Measurements from ENCODE around the gene CDH22. TPM values are rescaled to one million over a fixed set of nuclear protein-coding genes. Genes with fewer than 3 reads are reported as not detected.

The CDH22 gene
- total RNA-seq, 1 donor from 2014 or later, result 0.14 TPM

- no peaks in the 10 kb centered on the region for H3K36me3 Mint-ChIP-seq (ENCODE audit: insufficient read depth)
- no peak overlapping the region for H3K27ac Mint-ChIP-seq
- no peaks in the 10 kb centered on the region for H3K9me3 Mint-ChIP-seq (ENCODE audit: low read depth)
- no peaks in the 10 kb centered on the region for H3K4me1 Mint-ChIP-seq (ENCODE audit: low read depth)
- no peak for TF ChIP-seq CTCF (IDR thresholded peaks at IDR 0.05; ENCODE audit: unreplicated experiment)
- H3K27me3 Mint-ChIP-seq, result peaks cover 40% of the 10 kb centered on the region
- no peak for DNase-seq (ENCODE audit: low spot score, unreplicated experiment)
- H3K4me3 Mint-ChIP-seq (ENCODE audit: low read depth), result no peak overlapping the region
Measured at GRCh38 chr20:46200582-46201570, 107.4 kb downstream of the CDH22 start.

- Mint-ChIP-seq H3K27me3 (peaks cover 25% of the 10 kb centered on the region), H3K9me3 (ENCODE audit: low read depth) (no peaks in the 10 kb centered on the region), H3K4me1 (ENCODE audit: low read depth) (no peaks in the 10 kb centered on the region), H3K36me3 (ENCODE audit: insufficient read depth) (no peaks in the 10 kb centered on the region), H3K27ac (no peak overlapping the region), H3K4me3 (ENCODE audit: low read depth) (no peak overlapping the region)
- TF ChIP-seq CTCF (IDR thresholded peaks at IDR 0.05; ENCODE audit: unreplicated experiment), result no peak
- no peak for DNase-seq (ENCODE audit: low spot score, unreplicated experiment)
Measured at GRCh38 chr20:46199198-46199597, 109.1 kb downstream of the CDH22 start.

- peaks cover 21% of the 10 kb centered on the region for H3K27me3 Mint-ChIP-seq
- no peak overlapping the region for H3K4me3 Mint-ChIP-seq (ENCODE audit: low read depth)
- DNase-seq (ENCODE audit: low spot score, unreplicated experiment), result no peak
- H3K36me3 Mint-ChIP-seq (ENCODE audit: insufficient read depth), result no peaks in the 10 kb centered on the region
- H3K4me1 Mint-ChIP-seq (ENCODE audit: low read depth), result no peaks in the 10 kb centered on the region
- no peak overlapping the region for H3K27ac Mint-ChIP-seq
- H3K9me3 Mint-ChIP-seq (ENCODE audit: low read depth), result no peaks in the 10 kb centered on the region
- TF ChIP-seq CTCF (IDR thresholded peaks at IDR 0.05; ENCODE audit: unreplicated experiment), result no peak
Measured at GRCh38 chr20:46196990-46197389, 111.3 kb downstream of the CDH22 start.

- no peak for TF ChIP-seq CTCF (IDR thresholded peaks at IDR 0.05; ENCODE audit: unreplicated experiment)
- Mint-ChIP-seq H3K36me3 (ENCODE audit: insufficient read depth) (no peaks in the 10 kb centered on the region), H3K4me1 (ENCODE audit: low read depth) (no peaks in the 10 kb centered on the region), H3K9me3 (ENCODE audit: low read depth) (no peaks in the 10 kb centered on the region), H3K27ac (no peak overlapping the region), H3K27me3 (peaks cover 29% of the 10 kb centered on the region), H3K4me3 (ENCODE audit: low read depth) (no peak overlapping the region)
- DNase-seq (ENCODE audit: low spot score, unreplicated experiment), result no peak
Measured at GRCh38 chr20:46195264-46196036, 112.8 kb downstream of the CDH22 start.

GRCh38 chr20:46194409-46194808 is 113.9 kb downstream of the CDH22 start:
- H3K4me1 Mint-ChIP-seq (ENCODE audit: low read depth), result no peaks in the 10 kb centered on the region
- no peaks in the 10 kb centered on the region for H3K9me3 Mint-ChIP-seq (ENCODE audit: low read depth)
- H3K27ac Mint-ChIP-seq, result no peak overlapping the region
- no peak for DNase-seq (ENCODE audit: low spot score, unreplicated experiment)
- TF ChIP-seq CTCF (IDR thresholded peaks at IDR 0.05; ENCODE audit: unreplicated experiment), result no peak
- H3K27me3 Mint-ChIP-seq, result peaks cover 26% of the 10 kb centered on the region
- no peak overlapping the region for H3K4me3 Mint-ChIP-seq (ENCODE audit: low read depth)
- H3K36me3 Mint-ChIP-seq (ENCODE audit: insufficient read depth), result no peaks in the 10 kb centered on the region

All from progenitor cell of endocrine pancreas (in vitro differentiated cells).